AG08395 (cell line): ENCODE results near the gene CFAP210.

ENCODE experiments used
- DNase-seq: peaks from one replicate; pipeline ENCODE4 v3.0.0; 2012; ENCODE audit warnings: mixed read lengths, low spot score

Gene CFAP210

DNA sequence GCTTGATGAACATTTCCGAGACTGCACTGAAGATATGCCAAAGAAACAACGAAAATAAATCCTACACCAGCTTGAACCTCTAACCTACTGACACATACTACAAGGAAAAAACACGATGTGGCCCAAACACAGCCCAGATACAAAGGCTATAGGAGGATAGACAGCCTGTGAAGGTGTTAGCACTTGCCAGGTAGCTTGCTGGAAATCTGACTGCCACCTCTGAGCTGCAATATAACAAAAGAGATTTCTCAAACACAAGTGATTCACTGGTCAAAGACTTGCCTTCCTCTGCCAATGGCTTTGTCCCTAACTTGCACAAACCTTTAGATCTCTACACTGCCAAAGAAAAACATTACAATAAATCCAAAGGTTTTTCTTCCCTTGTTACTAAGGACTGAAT lies 21.1 kb downstream of the CFAP210 start:
- DNase-seq: no peak

DNA sequence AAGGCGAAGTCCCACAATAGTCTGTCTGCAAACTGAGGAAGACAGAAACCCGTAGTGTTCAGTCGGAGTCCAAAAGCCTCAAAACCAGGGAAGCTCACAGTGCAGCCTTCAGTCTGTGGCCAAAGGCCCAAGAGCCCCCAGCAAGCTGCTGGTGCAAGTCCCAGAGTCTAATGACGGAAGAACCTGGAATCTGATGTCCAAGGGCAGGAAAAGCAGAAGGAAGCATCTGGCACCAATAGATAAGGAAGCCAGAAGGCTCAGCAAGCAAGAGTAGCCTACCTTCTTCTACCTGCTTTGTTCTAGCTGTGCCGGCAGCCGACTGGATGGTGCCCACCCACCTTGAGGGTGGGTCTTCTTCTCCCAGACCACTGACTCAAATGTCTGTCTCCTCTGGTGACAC lies 21.8 kb downstream of the CFAP210 start:
- no peak for DNase-seq

DNA sequence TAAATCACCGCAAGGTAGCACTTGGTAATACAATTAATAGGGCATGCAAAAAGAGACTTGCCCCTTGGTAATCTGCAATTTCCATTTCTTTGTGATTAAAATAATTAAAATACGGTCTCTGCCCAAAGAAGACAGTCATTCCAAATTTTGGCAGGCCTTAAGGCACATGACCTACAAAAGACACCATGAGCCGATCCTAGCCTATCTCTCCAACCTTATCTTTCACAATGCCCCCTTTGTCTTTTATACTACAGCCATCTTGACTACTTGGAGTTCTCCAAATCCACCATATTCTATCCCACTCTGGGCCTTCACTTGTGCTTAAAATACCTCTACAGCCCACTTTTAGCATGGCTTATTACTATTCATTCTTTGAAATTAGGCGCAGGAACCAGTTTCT lies 23.3 kb downstream of the CFAP210 start:
- DNase-seq: no peak

DNA sequence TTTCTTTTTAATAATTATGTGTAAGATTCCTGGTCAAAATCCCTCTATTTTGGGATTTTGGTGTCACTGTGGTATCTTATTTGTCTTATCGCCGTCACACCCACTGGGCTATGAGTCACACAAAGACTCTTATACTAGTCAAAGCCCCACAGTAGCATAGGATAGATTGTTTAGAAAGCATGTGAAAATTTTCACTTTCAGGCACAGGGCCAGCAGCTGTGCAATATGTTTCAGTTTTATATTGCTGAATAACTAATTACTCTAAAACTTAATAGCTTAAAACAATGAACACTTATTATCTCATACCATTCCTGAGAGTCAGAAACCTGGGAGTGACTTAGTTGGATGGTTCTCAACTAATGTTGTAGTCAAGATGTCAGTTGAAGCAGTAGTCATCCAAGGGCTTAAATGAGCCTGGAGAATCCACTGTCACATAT lies 24.0 kb downstream of the CFAP210 start:
- peak; percentile 25 for DNase-seq

DNA sequence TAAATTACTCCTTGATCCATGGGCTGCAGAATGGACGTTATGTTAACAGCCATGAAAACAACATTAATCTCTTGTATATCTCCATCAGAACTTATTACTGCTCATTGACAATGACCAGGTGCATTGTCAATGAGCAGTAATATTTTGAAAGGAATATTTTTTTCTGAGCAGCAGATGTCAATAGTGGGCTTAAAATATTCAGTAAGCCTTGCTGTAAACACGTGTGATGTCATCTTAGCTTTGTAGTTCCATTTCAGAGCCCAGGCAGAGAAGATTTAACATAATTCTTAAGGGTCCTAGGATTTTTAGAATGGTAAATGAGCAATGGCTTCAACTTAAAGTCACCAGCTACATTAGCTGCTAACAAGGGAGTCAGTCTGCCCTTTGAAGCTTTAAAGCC lies 26.6 kb downstream of the CFAP210 start:
- no peak for DNase-seq

DNA sequence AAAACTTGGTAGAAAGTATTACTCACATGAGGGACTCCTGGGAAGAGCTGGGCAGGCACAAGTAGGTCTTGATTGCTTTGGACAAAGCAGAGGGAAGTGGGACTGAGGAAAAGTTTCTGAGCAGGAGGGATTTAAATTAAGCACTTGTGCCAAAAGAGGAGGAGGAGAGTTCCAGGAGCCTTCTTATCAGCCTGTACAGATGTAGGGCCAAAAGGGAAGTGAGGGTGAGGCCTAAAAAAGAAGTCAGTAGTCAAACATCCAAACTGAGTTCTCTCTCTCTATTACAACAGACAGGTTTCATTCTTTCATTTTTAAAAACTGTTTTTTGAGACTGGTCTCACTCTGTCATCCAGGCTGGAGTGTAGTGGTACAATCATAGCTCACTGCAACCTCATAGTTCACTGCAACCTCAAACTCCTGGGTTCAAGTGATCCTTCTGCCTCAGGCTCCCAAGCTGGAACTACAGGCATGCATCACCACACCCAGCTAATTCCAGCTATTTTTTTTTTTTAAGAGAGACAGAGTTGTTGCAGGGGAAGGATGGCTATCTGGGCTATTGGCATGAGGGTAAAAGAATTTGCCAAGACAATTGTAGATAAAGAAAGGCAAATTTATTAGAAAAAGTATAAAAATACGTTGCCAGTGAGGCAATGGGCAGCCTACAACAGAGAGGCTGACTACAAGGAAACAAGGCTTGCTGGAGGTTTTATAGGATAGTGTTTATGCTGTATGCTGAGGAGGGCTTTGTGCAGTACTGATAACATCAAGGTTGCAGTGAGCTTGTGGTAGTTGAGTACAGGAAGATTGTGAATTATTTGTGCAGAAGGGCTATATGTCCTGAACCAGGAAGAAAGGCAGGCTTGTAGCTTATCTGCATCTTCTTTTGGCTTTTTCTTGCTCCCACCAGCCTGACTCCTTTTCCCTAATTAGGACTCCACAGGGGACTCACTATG lies 29.0 kb downstream of the CFAP210 start:
- DNase-seq: no peak

DNA sequence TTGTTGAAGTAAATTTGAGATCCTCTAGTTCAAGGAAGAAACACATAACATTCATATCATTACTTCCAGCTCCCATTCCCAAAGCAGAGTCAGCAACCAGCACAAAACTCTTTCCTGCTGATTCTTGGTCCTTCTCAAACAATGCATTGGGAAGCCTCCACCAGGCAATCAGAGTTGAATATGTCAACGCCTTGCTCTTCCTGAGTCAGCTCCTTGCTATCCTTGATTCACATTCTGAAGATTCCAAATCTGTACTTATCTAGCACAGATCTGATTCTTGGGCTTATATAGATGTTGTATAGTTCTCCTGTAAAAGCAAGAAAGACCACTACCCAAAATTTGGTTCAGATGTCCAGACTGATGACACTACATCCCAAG lies 29.6 kb downstream of the CFAP210 start:
- peak; percentile 13 for DNase-seq

DNA sequence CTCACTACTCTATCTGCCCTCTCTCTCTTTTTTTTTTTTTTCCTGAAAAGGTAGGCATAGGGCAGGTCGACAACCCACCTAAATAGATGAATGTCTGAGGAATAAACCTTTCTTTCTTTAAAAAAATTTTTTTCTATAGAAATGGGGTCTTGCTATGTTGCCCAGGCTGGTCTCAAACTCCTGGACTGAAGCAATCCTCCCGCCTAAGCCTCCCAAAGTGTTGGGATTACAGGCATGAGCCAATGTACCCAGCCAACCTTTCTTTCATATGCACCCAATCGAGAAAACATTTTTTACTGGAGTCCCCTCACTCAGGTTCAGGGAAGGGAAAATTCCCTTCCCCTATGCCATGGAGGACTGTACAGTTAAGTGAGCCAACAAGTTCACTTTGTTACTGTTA lies 31.0 kb downstream of the CFAP210 start:
- no peak for DNase-seq

DNA sequence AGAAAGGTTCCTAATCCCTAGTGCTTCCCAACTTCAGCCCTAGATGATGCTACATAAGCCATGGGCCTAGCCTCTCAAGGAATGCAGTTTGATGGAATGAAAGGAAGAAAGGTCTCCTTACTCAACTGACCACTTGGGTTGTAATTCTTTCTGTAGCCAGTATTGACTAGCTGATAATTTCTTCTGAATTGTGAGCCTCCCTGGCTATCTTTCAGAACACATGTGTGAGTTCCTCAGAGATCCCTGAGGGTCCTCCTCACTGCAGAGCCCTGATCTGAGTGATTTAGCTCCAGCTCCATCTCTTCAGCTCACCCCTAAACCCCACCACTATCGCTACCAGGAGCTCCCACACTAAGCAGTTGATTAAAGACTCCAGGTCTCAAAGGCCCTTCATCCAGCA lies 31.5 kb downstream of the CFAP210 start:
- DNase-seq: no peak

DNA sequence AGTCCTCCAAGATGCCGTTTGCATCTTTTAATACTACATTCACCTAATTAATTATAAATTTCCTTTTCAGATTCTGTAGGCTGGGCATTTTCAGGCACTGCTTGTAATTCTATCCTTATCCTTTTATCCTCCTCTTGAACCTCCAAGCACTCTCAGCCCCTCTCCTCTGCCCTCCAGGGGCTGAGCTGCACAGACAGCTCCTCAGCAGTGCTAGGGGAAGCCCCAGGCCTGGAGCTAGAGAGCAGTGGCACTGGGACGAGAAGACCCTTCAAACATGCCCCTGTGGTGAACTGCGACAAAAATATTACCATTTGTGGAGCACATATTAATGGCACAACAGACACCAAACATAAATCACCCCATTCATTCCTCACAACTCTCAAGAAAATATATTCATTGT lies 32.9 kb downstream of the CFAP210 start:
- DNase-seq: no peak

DNA sequence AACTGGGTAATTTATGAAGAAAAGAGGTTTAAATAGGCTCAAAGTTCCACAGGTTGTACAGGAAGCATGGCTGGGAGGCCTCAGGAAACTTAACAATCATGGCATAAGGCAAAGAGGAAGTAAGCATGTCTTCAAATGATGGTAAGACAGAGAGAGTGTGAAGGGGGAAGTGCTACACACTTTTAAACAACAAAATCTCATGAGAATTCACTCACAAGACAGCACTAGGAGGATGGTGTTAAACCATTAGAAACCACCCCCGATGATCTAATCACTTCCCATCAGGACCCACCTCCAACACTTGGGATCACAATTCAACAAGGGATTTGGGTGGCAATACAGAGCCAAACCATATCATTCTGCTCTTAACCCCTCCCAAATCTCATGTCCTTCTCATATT lies 34.9 kb downstream of the CFAP210 start:
- no peak for DNase-seq

DNA sequence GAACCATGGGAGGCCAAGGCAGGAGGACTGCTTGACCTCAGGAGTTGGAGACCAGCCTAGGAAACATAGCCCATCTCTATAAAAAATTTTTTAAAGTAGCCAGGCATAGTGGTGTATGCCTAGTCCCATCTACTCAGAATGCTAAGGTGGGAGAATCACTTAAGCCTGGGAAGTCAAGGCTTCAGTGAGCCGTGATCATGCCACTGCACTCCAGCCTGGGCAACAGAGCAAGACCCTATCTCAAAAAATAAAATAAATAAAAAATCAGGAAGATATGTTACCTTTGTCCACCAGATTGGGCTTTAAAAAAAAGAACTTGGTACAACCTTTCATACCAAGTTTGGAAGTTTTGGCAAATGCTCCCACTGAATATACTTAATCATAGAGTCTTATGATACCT lies 35.3 kb downstream of the CFAP210 start:
- DNase-seq: no peak

DNA sequence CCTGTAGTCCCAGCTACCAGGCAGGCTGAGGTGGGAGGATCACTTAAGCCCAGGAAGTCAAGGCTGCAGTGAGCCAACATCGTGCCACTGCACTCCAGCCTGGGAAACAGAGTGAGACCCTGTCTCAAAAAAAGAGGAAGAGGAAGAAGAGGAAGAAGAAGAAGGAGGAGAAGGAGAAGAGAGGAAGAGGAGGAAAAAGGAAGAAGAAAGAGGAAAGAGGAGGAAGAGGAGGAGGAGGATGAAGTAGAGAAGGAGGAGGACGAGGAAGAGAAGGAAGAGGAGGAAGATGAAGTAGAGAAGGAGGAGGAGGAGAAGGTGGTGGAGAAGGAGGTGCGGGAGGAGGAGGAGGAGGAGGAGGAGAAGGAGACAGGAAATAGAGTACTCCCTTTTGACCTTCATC lies 38.0 kb downstream of the CFAP210 start:
- no peak for DNase-seq

DNA sequence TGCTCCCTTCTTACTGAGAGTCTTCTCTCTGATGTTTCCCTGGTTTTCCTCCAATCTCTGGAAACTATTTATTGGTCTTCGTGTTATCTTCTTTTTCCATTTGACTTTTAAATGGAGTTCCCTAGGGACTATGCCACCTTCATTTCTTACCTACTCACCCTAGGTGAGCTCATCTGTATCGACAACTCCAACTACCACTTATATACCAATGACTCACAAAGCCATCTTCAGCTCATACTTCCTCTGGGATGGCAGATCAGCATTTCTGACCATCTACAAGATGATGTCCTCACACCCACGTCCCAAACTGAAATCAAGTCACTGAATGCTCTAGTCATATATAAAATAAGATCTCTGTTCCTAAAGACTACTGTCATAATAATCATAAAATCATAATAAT lies 40.6 kb downstream of the CFAP210 start:
- DNase-seq: no peak

DNA sequence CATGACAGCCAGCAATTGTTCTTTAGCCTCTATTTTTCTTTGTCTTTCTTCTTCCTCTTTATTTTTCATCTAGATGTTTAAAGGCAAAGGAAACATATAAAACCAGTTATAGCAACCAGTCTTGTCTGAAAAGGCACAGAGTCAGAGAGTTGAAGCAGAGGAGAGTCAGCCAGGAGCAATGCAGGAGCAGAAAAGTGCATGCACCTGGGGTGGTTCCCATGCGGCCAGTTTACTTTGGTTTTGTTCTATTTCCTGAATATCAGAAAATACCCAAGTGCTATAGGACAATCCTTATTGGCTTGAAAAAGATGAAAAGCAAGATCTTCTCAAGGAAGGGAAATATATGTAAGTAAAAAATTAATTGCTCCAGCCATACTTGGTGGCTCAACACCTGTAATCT lies 44.9 kb downstream of the CFAP210 start:
- DNase-seq: no peak

DNA sequence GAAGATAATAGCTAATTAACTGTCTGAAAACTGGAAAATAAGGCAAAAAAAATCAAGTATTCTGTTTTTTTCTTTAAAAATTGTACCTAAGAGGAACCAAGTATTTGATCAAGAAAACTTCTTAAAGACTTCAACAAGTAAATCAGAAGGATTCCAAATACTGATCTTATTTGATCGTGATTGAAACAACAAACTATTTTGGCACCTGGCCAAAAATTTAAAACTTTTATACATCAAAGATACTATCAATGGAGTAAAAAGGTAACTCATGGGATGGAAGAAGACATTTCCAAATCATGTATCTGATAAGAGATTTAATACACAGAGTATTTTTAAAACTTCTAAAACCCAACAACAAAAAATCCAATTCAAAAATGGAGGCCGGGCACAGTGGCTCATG lies 46.7 kb downstream of the CFAP210 start:
- DNase-seq: no peak

DNA sequence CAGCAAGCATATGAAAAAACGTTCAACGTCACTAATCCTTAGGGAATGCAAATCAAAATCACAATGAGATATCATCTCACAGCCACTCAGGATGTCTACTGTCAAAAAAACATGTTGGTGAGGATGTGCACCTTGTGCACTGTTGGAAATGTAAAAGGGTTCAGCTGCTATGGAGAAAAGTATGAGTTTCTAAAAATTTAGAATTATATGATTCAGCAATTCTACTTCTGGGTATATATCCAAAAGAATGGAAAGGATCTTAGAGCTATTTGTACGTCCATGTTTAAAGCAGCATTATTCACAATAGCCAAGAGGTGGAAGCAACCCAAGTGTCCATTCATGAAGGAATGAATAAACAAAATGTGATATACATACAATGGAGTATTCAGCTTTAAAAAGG lies 50.0 kb downstream of the CFAP210 start:
- DNase-seq: no peak

DNA sequence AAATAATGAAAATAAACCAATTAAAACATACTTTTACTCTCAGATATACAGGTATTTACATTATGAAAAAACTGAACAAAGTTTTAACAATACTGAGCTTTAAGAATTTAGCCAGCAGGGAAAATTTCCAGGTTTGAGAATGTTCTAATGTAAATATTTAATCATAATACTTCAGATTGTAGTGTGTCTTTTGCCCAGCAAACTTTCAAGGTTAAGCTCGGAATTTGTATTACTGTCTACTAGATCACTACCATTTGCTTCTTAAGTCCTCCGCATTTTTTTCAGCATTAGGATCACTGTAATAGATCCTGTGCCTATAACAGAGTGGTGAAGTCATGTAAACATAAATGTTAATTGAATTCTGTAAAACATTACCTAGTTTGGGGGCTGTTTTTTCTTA lies 52.7 kb downstream of the CFAP210 start:
- DNase-seq: no peak

DNA sequence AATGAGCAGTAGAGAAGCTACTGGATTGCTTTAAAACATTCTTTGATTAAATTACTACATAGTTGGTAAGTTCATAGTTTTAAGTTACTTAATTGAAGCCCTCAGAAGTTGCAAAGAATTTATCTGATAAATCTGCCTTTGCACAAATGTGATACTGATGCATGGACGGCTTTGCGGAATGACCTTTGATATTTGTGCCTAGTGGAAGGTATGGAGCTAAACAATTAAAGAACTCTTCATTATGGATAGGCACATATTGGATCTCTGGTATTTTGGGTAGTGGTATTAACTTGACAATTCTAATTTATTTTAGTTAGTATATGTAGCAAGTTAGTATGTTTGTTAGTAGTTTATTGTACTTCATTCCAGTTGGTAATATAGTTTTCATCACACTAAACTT lies 54.1 kb downstream of the CFAP210 start:
- DNase-seq: no peak

DNA sequence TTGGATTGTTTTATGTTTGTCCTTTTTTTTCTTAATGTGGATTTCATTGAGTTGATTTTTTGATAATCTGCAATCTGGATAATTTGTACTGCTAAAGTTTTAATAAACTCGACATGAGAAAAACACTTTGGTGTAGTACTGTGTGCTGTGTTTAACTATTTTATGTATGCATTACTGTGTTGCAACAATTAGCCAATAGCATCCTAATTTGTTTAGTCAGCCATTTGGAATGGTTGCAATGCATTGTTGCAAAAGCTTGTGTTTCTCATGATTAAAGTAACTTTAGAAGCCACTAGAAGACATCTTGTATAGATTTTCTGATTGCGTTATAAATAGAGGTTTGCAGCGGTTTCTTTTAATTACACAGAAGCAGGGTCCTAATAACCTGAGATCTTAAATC lies 56.6 kb downstream of the CFAP210 start:
- peak; percentile 27 for DNase-seq

DNA sequence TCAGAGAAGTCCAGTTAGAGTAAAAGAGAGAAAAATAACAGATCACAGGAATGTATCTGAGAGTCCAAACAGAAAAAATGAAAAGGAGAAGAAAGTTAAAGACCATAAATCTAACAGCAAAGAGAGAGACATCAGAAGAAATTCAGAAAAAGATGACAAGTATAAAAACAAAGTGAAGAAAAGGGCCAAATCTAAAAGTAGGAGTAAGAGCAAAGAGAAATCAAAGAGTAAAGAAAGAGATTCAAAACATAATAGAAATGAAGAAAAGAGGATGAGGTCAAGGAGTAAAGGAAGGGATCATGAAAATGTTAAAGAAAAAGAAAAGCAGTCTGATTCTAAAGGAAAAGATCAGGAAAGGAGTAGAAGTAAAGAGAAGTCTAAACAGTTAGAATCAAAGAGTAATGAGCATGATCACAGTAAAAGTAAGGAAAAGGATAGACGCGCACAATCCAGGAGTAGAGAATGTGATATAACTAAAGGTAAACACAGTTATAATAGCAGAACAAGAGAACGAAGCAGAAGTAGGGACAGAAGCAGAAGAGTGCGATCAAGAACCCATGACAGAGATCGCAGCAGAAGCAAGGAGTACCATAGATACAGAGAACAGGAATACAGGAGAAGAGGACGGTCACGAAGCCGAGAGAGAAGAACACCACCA lies 57.6 kb downstream of the CFAP210 start:
- no peak for DNase-seq

DNA sequence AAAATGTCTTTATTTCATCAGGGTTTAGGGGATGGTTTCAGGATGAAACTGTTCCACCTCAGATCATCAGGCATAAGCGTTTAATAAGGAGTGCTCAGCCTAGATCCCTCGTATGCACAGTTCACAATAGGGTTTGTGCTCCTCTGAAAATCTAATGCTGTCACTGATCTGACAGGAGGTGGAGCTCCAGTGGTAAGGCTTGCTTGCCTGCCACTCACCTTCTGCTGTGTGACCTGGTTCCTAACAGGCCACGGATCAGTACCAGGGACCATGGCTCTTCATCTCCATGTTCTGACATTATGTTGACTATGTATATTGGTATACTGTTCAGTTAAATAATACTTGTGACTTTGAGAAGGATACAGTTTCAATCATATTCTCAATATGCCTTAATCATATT lies 68.4 kb downstream of the CFAP210 start:
- no peak for DNase-seq

DNA sequence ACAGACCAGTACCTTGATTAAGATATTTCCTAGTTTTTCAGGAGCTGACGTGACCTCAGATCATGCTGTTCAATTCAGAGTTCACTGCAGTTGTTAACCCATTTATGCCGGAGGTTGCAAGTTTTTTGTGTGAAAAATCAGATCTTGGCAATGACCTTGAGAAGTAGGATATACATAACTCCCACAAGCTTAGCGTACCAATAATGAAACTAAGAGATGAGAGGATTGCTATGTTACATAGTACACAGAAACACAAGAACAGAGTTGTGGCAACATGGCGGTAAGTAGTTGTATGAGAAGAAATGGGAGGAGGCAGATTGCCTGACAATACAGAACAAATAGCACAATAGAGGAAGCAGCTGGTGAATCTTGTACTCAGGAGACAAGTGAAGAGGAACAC lies 71.0 kb downstream of the CFAP210 start:
- DNase-seq: no peak

DNA sequence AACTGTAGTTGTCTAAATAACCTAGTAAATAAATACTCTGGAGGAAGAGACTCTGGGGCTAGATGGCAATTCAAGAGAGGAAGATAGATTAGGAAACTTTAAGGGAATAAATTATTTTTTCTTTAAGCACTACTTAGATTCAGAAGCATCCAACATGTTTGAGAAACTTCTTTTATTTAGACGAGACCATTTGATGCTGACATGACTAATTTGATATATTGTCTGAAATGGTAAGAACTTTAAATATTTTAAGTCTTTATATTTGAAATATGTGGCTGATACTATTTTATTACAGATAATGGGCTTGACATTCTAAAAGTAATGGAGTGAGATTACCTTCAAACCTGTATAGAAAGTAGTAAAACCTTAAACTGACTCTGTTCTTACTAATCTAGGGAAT lies 73.7 kb downstream of the CFAP210 start:
- DNase-seq: no peak
